GM18498 (cell line): ENCODE data around the gene BICDL1.
A peak's percentile ranks its signal among the peaks of the same experiment; 100 is the strongest.

Experiments used
- ATAC-seq: cut with Tn5 transposase; IDR thresholded peaks from one replicate; pipeline ENCODE4 v1.9.1; 2021; ENCODE audit warnings: mild to moderate bottlenecking, moderate library complexity; ENCODE audit not compliant: unreplicated experiment

Gene BICDL1

GRCh38 chr12:120076651-120077050, 87.6 kb downstream of the BICDL1 start:
- ATAC-seq = no peak

GRCh38 chr12:120077260-120077659, 88.2 kb downstream of the BICDL1 start:
- ATAC-seq = no peak

GRCh38 chr12:120078868-120079267, 89.8 kb downstream of the BICDL1 start:
- no peak for ATAC-seq

GRCh38 chr12:120079411-120080400, 90.7 kb downstream of the BICDL1 start:
- no peak for ATAC-seq

- no peak for ATAC-seq
Measured at GRCh38 chr12:120081641-120082040, 92.6 kb downstream of the BICDL1 start.

GRCh38 chr12:120085920-120086645, 97.0 kb downstream of the BICDL1 start:
- no peak for ATAC-seq

- peak; percentile 98 for ATAC-seq
Measured at GRCh38 chr12:120086801-120087621, 98.0 kb downstream of the BICDL1 start.

- no peak for ATAC-seq
Measured at GRCh38 chr12:120089105-120089504, 100.1 kb downstream of the BICDL1 start.

- no peak for ATAC-seq
Measured at GRCh38 chr12:120089796-120090195, 100.8 kb downstream of the BICDL1 start.

- no peak for ATAC-seq
Measured at GRCh38 chr12:120090206-120090605, 101.2 kb downstream of the BICDL1 start.

- no peak for ATAC-seq
Measured at GRCh38 chr12:120090626-120091295, 101.7 kb downstream of the BICDL1 start.

- no peak for ATAC-seq
Measured at GRCh38 chr12:120091371-120092090, 102.5 kb downstream of the BICDL1 start.

- ATAC-seq = no peak
Measured at GRCh38 chr12:120092551-120093335, 103.7 kb downstream of the BICDL1 start.

- no peak for ATAC-seq
Measured at GRCh38 chr12:120093336-120093591, 104.2 kb downstream of the BICDL1 start.

GRCh38 chr12:120093592-120094355, 104.7 kb downstream of the BICDL1 start:
- ATAC-seq = no peak

- ATAC-seq = no peak
Measured at GRCh38 chr12:120094485-120094884, 105.4 kb downstream of the BICDL1 start.

- ATAC-seq = no peak
Measured at GRCh38 chr12:120095331-120095730, 106.3 kb downstream of the BICDL1 start.

GRCh38 chr12:120095736-120096135, 106.7 kb downstream of the BICDL1 start:
- ATAC-seq = no peak
